ENCODE measurements around the gene SCFD2. TPM values are rescaled to one million over a fixed set of nuclear protein-coding genes. Genes with fewer than 3 reads are reported as not detected.
"Not testable (repeated sequence)": the region's sequence is repeated elsewhere in the genome, so short reads cannot be mapped to it uniquely, and the experiment has no call there.

The SCFD2 gene
- polyA plus RNA-seq, 2 donors: 4.8 to 8.2 TPM

- Histone ChIP-seq H3K27me3 (ENCODE audit: control insufficient read depth in 1 of 2, insufficient read depth in 2 of 2, low read length in 2 of 2) (no peaks in the 10 kb centered on the region), H3K4me1 (ENCODE audit: control insufficient read depth in 2 of 2, insufficient read depth in 2 of 2, low read length in 1 of 2) (no peaks in the 10 kb centered on the region), H3K9me3 (ENCODE audit: control insufficient read depth in 2 of 2, insufficient read depth in 1 of 2, low read depth in 1 of 2, low read length in 1 of 2) (no peaks in the 10 kb centered on the region), H3K36me3 (ENCODE audit: control insufficient read depth in 2 of 2, insufficient read depth in 2 of 2, low read length in 1 of 2) (no peaks in the 10 kb centered on the region), H3K27ac (ENCODE audit: low read depth in 2 of 2, low read length in 1 of 2) (no peak overlapping the region), H3K4me3 (ENCODE audit: low read depth in 1 of 2, low read length in 2 of 2) (no peak overlapping the region)
- WGBS, 2 donors: 82 to 85% methylated on average over 2 of the region's 2 CpGs
Measured at GRCh38 chr4:53040851-53041250, 325.0 kb downstream of the SCFD2 start.

- no peaks in the 10 kb centered on the region for H3K4me1 ChIP-seq (ENCODE audit: control insufficient read depth in 2 of 2, insufficient read depth in 2 of 2, low read length in 1 of 2)
- no peak overlapping the region for H3K27ac ChIP-seq (ENCODE audit: low read depth in 2 of 2, low read length in 1 of 2)
- no peaks in the 10 kb centered on the region for H3K36me3 ChIP-seq (ENCODE audit: control insufficient read depth in 2 of 2, insufficient read depth in 2 of 2, low read length in 1 of 2)
- WGBS, 2 donors: 94 to 95% methylated on average over 2 of the region's 2 CpGs
- H3K9me3 ChIP-seq (ENCODE audit: control insufficient read depth in 2 of 2, insufficient read depth in 1 of 2, low read depth in 1 of 2, low read length in 1 of 2): no peaks in the 10 kb centered on the region
- no peaks in the 10 kb centered on the region for H3K27me3 ChIP-seq (ENCODE audit: control insufficient read depth in 1 of 2, insufficient read depth in 2 of 2, low read length in 2 of 2)
- no peak overlapping the region for H3K4me3 ChIP-seq (ENCODE audit: low read depth in 1 of 2, low read length in 2 of 2)
Measured at GRCh38 chr4:53040459-53040815, 325.4 kb downstream of the SCFD2 start.

- no peaks in the 10 kb centered on the region for H3K27me3 ChIP-seq (ENCODE audit: control insufficient read depth in 1 of 2, insufficient read depth in 2 of 2, low read length in 2 of 2)
- H3K9me3 ChIP-seq (ENCODE audit: control insufficient read depth in 2 of 2, insufficient read depth in 1 of 2, low read depth in 1 of 2, low read length in 1 of 2): no peaks in the 10 kb centered on the region
- H3K27ac ChIP-seq (ENCODE audit: low read depth in 2 of 2, low read length in 1 of 2): no peak overlapping the region
- 83 to 87% methylated on average over 4 of the region's 4 CpGs for WGBS, 2 donors
- H3K36me3 ChIP-seq (ENCODE audit: control insufficient read depth in 2 of 2, insufficient read depth in 2 of 2, low read length in 1 of 2): no peaks in the 10 kb centered on the region
- no peaks in the 10 kb centered on the region for H3K4me1 ChIP-seq (ENCODE audit: control insufficient read depth in 2 of 2, insufficient read depth in 2 of 2, low read length in 1 of 2)
- no peak overlapping the region for H3K4me3 ChIP-seq (ENCODE audit: low read depth in 1 of 2, low read length in 2 of 2)
Measured at GRCh38 chr4:53039741-53040458, 326.0 kb downstream of the SCFD2 start.

- Histone ChIP-seq H3K9me3 (ENCODE audit: control insufficient read depth in 2 of 2, insufficient read depth in 1 of 2, low read depth in 1 of 2, low read length in 1 of 2) (no peaks in the 10 kb centered on the region), H3K27ac (ENCODE audit: low read depth in 2 of 2, low read length in 1 of 2) (no peak overlapping the region), H3K4me3 (ENCODE audit: low read depth in 1 of 2, low read length in 2 of 2) (no peak overlapping the region), H3K4me1 (ENCODE audit: control insufficient read depth in 2 of 2, insufficient read depth in 2 of 2, low read length in 1 of 2) (no peaks in the 10 kb centered on the region), H3K36me3 (ENCODE audit: control insufficient read depth in 2 of 2, insufficient read depth in 2 of 2, low read length in 1 of 2) (no peaks in the 10 kb centered on the region), H3K27me3 (ENCODE audit: control insufficient read depth in 1 of 2, insufficient read depth in 2 of 2, low read length in 2 of 2) (no peaks in the 10 kb centered on the region)
- WGBS, 2 donors: 73% methylated on average over 1 of the region's 1 CpG
Measured at GRCh38 chr4:53037892-53038291, 328.0 kb downstream of the SCFD2 start.

- not testable (repeated sequence) for H3K27ac ChIP-seq (ENCODE audit: low read depth in 2 of 2, low read length in 1 of 2); H3K4me3 ChIP-seq (ENCODE audit: low read depth in 1 of 2, low read length in 2 of 2); H3K4me1 ChIP-seq (ENCODE audit: control insufficient read depth in 2 of 2, insufficient read depth in 2 of 2, low read length in 1 of 2); H3K36me3 ChIP-seq (ENCODE audit: control insufficient read depth in 2 of 2, insufficient read depth in 2 of 2, low read length in 1 of 2); H3K27me3 ChIP-seq (ENCODE audit: control insufficient read depth in 1 of 2, insufficient read depth in 2 of 2, low read length in 2 of 2); H3K9me3 ChIP-seq (ENCODE audit: control insufficient read depth in 2 of 2, insufficient read depth in 1 of 2, low read depth in 1 of 2, low read length in 1 of 2)
- WGBS, 2 donors: 86 to 88% methylated on average over 1 of the region's 1 CpG
Measured at GRCh38 chr4:53032908-53033307, 333.0 kb downstream of the SCFD2 start.

- H3K27ac ChIP-seq (ENCODE audit: low read depth in 2 of 2, low read length in 1 of 2): no peak overlapping the region
- no peak overlapping the region for H3K4me3 ChIP-seq (ENCODE audit: low read depth in 1 of 2, low read length in 2 of 2)
- no peaks in the 10 kb centered on the region for H3K36me3 ChIP-seq (ENCODE audit: control insufficient read depth in 2 of 2, insufficient read depth in 2 of 2, low read length in 1 of 2)
- no peaks in the 10 kb centered on the region for H3K9me3 ChIP-seq (ENCODE audit: control insufficient read depth in 2 of 2, insufficient read depth in 1 of 2, low read depth in 1 of 2, low read length in 1 of 2)
- 94% methylated on average over 2 of the region's 2 CpGs for WGBS, 2 donors
- H3K4me1 ChIP-seq (ENCODE audit: control insufficient read depth in 2 of 2, insufficient read depth in 2 of 2, low read length in 1 of 2): no peaks in the 10 kb centered on the region
- H3K27me3 ChIP-seq (ENCODE audit: control insufficient read depth in 1 of 2, insufficient read depth in 2 of 2, low read length in 2 of 2): no peaks in the 10 kb centered on the region
Measured at GRCh38 chr4:53026233-53026632, 339.6 kb downstream of the SCFD2 start.

GRCh38 chr4:53023677-53024299, 342.1 kb downstream of the SCFD2 start:
- Histone ChIP-seq H3K4me3 (ENCODE audit: low read depth in 1 of 2, low read length in 2 of 2) (no peak overlapping the region), H3K36me3 (ENCODE audit: control insufficient read depth in 2 of 2, insufficient read depth in 2 of 2, low read length in 1 of 2) (no peaks in the 10 kb centered on the region), H3K4me1 (ENCODE audit: control insufficient read depth in 2 of 2, insufficient read depth in 2 of 2, low read length in 1 of 2) (no peaks in the 10 kb centered on the region), H3K9me3 (ENCODE audit: control insufficient read depth in 2 of 2, insufficient read depth in 1 of 2, low read depth in 1 of 2, low read length in 1 of 2) (no peaks in the 10 kb centered on the region), H3K27me3 (ENCODE audit: control insufficient read depth in 1 of 2, insufficient read depth in 2 of 2, low read length in 2 of 2) (no peaks in the 10 kb centered on the region), H3K27ac (ENCODE audit: low read depth in 2 of 2, low read length in 1 of 2) (no peak overlapping the region)
- WGBS, 2 donors: 91 to 94% methylated on average over 3 of the region's 3 CpGs

- Histone ChIP-seq H3K9me3 (ENCODE audit: control insufficient read depth in 2 of 2, insufficient read depth in 1 of 2, low read depth in 1 of 2, low read length in 1 of 2) (no peaks in the 10 kb centered on the region), H3K4me1 (ENCODE audit: control insufficient read depth in 2 of 2, insufficient read depth in 2 of 2, low read length in 1 of 2) (no peaks in the 10 kb centered on the region), H3K36me3 (ENCODE audit: control insufficient read depth in 2 of 2, insufficient read depth in 2 of 2, low read length in 1 of 2) (no peaks in the 10 kb centered on the region), H3K27me3 (ENCODE audit: control insufficient read depth in 1 of 2, insufficient read depth in 2 of 2, low read length in 2 of 2) (no peaks in the 10 kb centered on the region), H3K4me3 (ENCODE audit: low read depth in 1 of 2, low read length in 2 of 2) (no peak overlapping the region), H3K27ac (ENCODE audit: low read depth in 2 of 2, low read length in 1 of 2) (no peak overlapping the region)
- 53 to 70% methylated on average over 2 of the region's 2 CpGs for WGBS, 2 donors
Measured at GRCh38 chr4:53022513-53023100, 343.3 kb downstream of the SCFD2 start.

GRCh38 chr4:53021754-53022512, 343.9 kb downstream of the SCFD2 start:
- H3K36me3 ChIP-seq (ENCODE audit: control insufficient read depth in 2 of 2, insufficient read depth in 2 of 2, low read length in 1 of 2): no peaks in the 10 kb centered on the region
- H3K27ac ChIP-seq (ENCODE audit: low read depth in 2 of 2, low read length in 1 of 2): no peak overlapping the region
- 67 to 74% methylated on average over 2 of the region's 2 CpGs for WGBS, 2 donors
- no peaks in the 10 kb centered on the region for H3K9me3 ChIP-seq (ENCODE audit: control insufficient read depth in 2 of 2, insufficient read depth in 1 of 2, low read depth in 1 of 2, low read length in 1 of 2)
- H3K4me3 ChIP-seq (ENCODE audit: low read depth in 1 of 2, low read length in 2 of 2): no peak overlapping the region
- no peaks in the 10 kb centered on the region for H3K4me1 ChIP-seq (ENCODE audit: control insufficient read depth in 2 of 2, insufficient read depth in 2 of 2, low read length in 1 of 2)
- H3K27me3 ChIP-seq (ENCODE audit: control insufficient read depth in 1 of 2, insufficient read depth in 2 of 2, low read length in 2 of 2): no peaks in the 10 kb centered on the region

Data from esophagus (tissue), 2 donors.